Measurements from ENCODE around the gene SCFD2. TPM values are rescaled to one million over a fixed set of nuclear protein-coding genes. Genes with fewer than 3 reads are reported as not detected.

SCFD2 gene
- total and polyA plus RNA-seq, 4 donors: 5.2 to 28.7 (median 16.4) TPM

DNA sequence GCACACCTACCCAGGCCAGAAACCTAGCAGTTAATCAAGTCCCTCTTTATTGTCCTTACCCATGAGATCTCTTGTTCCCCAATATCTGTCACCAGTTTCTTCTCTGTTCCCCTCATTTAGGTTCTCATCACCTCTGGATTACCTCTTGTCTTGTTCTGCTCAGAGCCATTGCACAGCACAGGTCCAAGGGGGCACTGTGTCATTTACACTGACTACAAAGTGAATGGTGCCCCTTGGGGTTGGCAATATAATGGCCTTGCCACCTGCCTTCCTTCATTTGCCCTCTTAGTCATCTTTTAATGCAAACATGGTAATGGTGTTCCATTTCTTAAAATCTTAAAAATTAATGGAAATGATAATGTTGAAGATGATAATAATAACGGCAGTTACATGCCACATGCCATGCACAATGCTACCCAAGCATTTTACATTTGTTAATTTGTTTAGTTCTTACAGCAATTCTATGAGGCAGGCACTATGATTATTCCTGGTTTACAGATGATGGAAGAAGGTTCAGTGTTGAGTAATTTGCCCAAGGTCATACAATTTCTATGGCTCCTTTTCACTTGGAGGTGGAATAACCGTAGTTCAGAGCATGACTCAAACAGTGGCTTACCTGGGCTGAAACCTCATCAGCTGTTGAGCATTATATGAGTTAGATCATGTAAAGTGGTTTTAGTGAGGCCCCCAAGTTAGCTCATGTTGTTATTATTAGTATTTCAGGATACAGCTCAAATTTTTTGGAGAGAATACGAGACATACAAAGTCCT is 385.9 kb downstream of the SCFD2 start:
- H3K4me1 ChIP-seq (ENCODE audit: control insufficient read depth in 5 of 5, insufficient read depth in 5 of 5, low read length in 5 of 5): peaks cover 0 to 3% (median 0%) of the 10 kb centered on the region in 5 donors
- no peaks in the 10 kb centered on the region for H3K36me3 ChIP-seq (ENCODE audit: control insufficient read depth in 4 of 4, insufficient read depth in 4 of 4, low read length in 4 of 4)
- no peak for DNase-seq
- no peaks in the 10 kb centered on the region for H3K27me3 ChIP-seq (ENCODE audit: control insufficient read depth in 3 of 3, insufficient read depth in 3 of 3, low read length in 2 of 3)
- 95 to 98% methylated on average over 3 of the region's 3 CpGs for WGBS, 2 donors
- TF ChIP-seq, protein P1, sequence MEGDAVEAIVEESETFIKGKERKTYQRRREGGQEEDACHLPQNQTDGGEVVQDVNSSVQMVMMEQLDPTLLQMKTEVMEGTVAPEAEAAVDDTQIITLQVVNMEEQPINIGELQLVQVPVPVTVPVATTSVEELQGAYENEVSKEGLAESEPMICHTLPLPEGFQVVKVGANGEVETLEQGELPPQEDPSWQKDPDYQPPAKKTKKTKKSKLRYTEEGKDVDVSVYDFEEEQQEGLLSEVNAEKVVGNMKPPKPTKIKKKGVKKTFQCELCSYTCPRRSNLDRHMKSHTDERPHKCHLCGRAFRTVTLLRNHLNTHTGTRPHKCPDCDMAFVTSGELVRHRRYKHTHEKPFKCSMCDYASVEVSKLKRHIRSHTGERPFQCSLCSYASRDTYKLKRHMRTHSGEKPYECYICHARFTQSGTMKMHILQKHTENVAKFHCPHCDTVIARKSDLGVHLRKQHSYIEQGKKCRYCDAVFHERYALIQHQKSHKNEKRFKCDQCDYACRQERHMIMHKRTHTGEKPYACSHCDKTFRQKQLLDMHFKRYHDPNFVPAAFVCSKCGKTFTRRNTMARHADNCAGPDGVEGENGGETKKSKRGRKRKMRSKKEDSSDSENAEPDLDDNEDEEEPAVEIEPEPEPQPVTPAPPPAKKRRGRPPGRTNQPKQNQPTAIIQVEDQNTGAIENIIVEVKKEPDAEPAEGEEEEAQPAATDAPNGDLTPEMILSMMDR (IDR thresholded peaks at IDR 0.05; ENCODE audit: control extremely low read depth, extremely low read depth): no peak
- H3K9me3 ChIP-seq (ENCODE audit: control insufficient read depth in 4 of 4, insufficient read depth in 3 of 4, low read length in 3 of 4): no peaks in the 10 kb centered on the region
- ATAC-seq (ENCODE audit: insufficient read depth, low FRiP score): no peak
- no peak overlapping the region for H3K4me3 ChIP-seq
- H3K27ac ChIP-seq (ENCODE audit: low read depth in 1 of 2, low read length in 1 of 2): no peak overlapping the region
- H3K9ac ChIP-seq (ENCODE audit: insufficient read depth in 1 of 2, low read length in 2 of 2): no peak overlapping the region

DNA sequence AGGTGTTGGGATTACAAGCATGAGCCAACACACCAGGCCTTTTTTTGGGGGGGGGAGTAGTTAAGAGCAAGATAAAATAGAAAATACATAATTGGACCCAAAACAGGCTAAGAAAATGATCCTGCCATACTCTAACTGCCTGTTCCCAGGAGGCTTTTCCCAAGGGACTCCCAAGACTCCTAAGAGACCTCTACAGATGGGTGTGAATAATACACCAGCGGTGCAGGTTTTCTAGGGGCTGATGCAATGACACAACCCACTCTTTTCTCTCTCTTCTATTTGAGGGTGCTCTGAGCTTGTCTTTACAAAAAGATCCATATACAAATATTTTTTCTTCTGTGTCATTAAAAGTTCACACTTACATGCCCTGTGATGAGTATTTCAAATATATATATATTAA is 386.8 kb downstream of the SCFD2 start:
- H3K27me3 ChIP-seq (ENCODE audit: control insufficient read depth in 3 of 3, insufficient read depth in 3 of 3, low read length in 2 of 3): no peaks in the 10 kb centered on the region
- no peaks in the 10 kb centered on the region for H3K9me3 ChIP-seq (ENCODE audit: control insufficient read depth in 4 of 4, insufficient read depth in 3 of 4, low read length in 3 of 4)

DNA sequence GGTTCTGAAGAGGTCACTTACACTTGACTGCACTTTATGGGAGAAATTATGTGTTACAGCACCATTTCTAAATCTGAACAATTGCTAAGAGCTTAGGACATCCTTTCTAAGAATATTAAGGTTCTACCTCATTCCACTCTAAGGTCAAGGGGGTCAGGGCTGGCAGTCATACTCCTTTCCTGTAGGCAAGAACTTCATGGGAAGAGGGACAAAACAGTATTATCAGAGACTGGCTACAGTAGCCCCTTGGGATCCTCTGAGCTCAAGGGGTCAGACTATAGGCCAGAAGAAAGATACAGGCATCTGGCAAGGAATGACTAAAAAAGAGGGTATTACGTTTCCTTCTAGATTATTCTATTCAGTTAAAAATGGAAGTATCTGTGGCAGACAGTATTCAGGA is 388.6 kb downstream of the SCFD2 start:
- Histone ChIP-seq H3K9me3 (ENCODE audit: control insufficient read depth in 4 of 4, insufficient read depth in 3 of 4, low read length in 3 of 4) (no peaks in the 10 kb centered on the region), H3K4me1 (ENCODE audit: control insufficient read depth in 5 of 5, insufficient read depth in 5 of 5, low read length in 5 of 5) (no peaks in the 10 kb centered on the region), H3K36me3 (ENCODE audit: control insufficient read depth in 4 of 4, insufficient read depth in 4 of 4, low read length in 4 of 4) (no peaks in the 10 kb centered on the region), H3K9ac (ENCODE audit: insufficient read depth in 1 of 2, low read length in 2 of 2) (no peak overlapping the region), H3K27ac (ENCODE audit: low read depth in 1 of 2, low read length in 1 of 2) (no peak overlapping the region), H3K27me3 (ENCODE audit: control insufficient read depth in 3 of 3, insufficient read depth in 3 of 3, low read length in 2 of 3) (no peaks in the 10 kb centered on the region), H3K4me3 (no peak overlapping the region)
- ATAC-seq (ENCODE audit: insufficient read depth, low FRiP score) (no peak), DNase-seq (no peak)
- TF ChIP-seq, protein P1 (IDR thresholded peaks at IDR 0.05; ENCODE audit: control extremely low read depth, extremely low read depth): no peak
- 92 to 94% methylated on average over 1 of the region's 1 CpG for WGBS, 2 donors

More for the DNA sequence above, 386.8 kb downstream of the SCFD2 start:
- Histone ChIP-seq H3K4me3 (no peak overlapping the region), H3K4me1 (ENCODE audit: control insufficient read depth in 5 of 5, insufficient read depth in 5 of 5, low read length in 5 of 5) (peaks cover 0 to 3% (median 0%) of the 10 kb centered on the region in 5 donors), H3K36me3 (ENCODE audit: control insufficient read depth in 4 of 4, insufficient read depth in 4 of 4, low read length in 4 of 4) (no peaks in the 10 kb centered on the region), H3K9ac (ENCODE audit: insufficient read depth in 1 of 2, low read length in 2 of 2) (no peak overlapping the region), H3K27ac (ENCODE audit: low read depth in 1 of 2, low read length in 1 of 2) (no peak overlapping the region)
- no peak for ATAC-seq (ENCODE audit: insufficient read depth, low FRiP score)
- 94 to 100% methylated on average over 1 of the region's 1 CpG for WGBS, 2 donors
- DNase-seq: no peak
- TF ChIP-seq, protein P1 (IDR thresholded peaks at IDR 0.05; ENCODE audit: control extremely low read depth, extremely low read depth): no peak

Measured in lung (tissue), 12 donors.